DMS153 treated with DMSO at 0.1 percent for 48 hours (cell line): ENCODE data around the gene SH3D19.

Experiments used
- DNase-seq: peaks from one replicate; lab custom pipeline; 2025; ENCODE audit not compliant: unreplicated experiment; lab: John Stamatoyannopoulos, UW

Gene SH3D19, protein sequence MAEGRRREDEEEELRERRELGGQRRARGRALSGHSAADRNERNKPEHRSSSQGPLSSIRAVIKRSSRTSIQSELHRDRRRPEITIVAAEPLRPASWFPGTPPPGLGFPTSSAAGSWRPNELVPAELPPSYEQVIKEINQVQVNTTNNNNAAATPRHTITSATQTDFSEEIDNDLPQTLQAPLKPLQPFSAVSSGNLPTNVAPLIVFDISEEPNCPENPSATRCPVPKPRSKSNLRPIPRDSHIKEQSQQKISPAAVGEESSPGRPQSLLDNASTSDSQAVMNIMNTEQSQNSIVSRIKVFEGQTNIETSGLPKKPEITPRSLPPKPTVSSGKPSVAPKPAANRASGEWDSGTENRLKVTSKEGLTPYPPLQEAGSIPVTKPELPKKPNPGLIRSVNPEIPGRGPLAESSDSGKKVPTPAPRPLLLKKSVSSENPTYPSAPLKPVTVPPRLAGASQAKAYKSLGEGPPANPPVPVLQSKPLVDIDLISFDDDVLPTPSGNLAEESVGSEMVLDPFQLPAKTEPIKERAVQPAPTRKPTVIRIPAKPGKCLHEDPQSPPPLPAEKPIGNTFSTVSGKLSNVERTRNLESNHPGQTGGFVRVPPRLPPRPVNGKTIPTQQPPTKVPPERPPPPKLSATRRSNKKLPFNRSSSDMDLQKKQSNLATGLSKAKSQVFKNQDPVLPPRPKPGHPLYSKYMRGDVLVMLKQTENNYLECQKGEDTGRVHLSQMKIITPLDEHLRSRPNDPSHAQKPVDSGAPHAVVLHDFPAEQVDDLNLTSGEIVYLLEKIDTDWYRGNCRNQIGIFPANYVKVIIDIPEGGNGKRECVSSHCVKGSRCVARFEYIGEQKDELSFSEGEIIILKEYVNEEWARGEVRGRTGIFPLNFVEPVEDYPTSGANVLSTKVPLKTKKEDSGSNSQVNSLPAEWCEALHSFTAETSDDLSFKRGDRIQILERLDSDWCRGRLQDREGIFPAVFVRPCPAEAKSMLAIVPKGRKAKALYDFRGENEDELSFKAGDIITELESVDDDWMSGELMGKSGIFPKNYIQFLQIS

DNA sequence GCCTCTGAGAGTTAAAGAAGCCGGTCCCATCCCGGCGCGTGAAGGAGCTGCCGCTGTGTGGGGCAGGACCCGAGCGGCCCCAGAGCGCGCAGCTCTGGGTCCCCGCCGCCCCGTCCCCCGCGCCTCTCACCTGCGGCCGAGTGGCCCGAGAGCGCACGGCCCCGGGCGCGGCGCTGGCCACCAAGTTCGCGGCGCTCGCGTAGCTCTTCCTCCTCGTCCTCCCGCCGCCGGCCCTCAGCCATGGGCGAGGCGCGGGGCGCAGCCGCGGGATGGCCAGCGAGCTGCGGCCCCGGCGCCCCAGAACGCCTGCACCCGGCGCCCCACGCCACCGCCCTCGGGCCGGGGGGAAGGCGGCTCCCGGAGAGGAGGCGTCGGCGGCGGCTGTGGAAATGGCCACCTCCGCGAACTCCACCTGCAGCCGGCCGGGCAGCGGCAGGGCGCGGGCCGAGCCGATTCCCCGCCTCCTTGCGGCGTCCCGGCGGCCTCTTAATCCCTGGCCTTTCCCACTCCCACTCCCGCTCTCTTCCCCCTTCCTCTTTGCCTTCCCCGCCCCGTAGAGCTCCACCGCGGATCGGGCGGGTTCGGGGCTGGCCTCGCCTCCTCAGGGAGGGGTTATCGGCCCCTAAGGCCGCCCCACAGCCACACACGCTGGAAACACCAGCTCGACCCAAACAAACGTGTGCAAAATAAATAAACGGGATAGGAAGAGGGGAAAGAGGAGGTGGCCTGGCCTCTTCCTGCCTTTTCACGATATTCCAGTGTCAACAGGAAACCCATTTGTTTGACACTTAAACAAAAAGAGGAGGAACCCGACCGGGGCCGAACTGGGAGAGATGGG is at the start of gene SH3D19:
Gene SH3D19, minus strand, starts transcription at position 495 of the 838 bp plus-strand sequence. Its CDS starts 253 bp downstream, at position 242.
- DNase-seq, result peak; percentile 48

DNA sequence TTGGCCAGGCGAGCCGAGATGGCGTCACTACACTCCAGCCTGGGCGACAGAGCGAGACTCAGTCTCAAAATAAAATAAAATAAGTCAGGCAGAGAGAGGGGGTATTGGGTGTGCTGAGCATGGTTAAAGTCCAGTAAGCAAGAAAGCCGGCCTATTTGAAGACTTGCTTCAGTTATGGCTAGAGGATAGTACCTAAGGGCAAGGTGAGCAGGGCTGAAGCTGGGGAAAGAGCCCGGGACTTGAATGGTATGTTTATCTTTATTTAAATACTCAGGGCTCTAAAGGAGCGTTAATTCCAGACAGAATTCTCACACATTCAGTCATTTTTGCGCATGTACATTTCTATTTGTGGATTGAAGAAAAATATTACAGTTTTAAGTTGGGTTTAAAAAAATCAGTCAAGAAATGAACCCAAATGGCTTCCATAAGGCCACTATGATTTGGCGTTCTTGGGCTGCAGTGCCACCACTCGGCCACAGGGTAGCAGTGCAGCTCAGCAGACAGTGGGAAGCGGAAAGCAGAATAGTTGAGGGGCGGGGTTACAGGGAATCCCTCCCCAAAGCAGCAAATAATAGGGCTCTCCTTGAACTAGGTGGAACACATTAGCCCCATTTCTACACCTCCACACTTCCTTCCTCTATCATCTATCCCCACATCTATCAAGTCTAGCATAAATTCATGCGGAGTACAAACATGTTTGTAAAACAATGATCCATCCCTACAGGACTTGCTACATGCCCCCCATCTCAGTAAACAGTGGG is 37.2 kb upstream of the SH3D19 start:
- DNase-seq, result peak; percentile 69

DNA sequence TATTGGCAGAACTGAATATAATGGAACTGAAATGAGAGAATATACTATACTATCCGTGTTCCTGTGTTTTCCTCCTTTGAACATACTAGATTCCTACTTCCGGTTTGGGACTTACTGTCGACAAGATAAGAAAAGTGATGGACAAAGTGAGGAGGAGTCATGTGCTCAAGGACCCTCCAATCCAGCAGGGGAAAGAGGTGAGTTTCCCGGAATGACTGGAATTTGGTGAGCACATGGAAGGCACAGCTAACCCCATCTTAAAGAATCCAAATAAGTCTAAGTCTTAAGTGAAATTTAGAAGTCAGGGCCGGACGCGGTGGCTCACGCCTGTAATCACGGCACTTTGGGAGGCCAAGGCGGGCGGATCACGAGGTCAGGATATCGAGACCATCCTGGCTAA is 36.6 kb upstream of the SH3D19 start:
- DNase-seq, result no peak

DNA sequence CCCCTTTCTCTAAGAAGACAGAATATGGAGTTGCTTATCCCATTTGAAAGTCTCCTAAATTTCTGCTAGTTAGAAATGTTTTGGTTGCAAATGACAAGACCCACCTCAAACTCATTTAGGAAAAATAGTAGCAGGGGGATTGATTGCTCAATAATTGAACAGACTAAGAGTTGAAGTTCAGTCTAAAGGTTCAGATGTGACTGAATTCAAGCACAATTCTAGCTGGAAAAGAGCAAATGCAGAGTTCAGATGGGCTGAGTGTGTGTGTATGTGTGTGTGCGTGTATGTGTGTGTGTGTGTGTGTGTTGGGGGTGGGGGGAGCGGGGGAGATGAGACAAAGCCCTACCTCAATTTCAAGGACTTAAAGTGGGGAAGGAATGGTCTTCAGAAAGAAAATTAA is 35.7 kb upstream of the SH3D19 start:
- DNase-seq, result no peak

DNA sequence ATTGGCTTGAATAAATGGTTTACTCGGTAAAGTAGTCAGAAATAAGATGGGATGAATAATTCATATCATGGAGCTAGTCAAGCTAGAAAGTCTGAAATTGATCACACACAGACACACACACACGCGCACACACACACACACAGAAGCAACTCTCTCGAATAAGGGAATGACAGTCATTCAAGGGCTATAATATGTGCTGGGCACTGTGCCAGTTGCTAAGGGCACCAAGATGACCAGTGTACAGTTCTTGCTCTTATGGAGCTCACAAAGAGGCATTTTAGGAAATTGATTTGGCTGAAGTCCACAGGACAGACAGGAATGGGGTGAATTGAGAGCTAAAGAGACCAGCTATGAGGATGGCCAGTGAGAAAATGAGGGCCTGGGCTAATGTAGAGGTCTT is 34.2 kb upstream of the SH3D19 start:
- no peak for DNase-seq

DNA sequence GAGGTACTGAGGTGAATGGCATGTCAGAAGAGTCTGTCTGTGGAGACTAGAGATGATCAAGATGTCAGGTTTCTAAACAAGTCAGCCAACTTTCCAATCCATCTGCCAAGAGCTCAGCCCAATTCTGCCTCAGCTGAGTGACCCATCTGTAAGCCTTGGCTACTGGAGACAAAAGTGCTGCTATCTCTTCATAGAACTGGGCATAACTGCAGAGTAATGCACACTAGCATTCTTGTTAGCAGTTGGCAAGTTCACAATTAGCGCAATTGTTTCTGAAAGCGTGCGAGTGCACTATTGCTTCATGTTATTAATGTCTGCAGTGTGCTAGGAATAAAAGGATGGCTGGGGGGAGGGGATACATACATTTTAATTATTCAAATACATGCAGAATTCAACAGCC is 32.9 kb upstream of the SH3D19 start:
- DNase-seq, result no peak

DNA sequence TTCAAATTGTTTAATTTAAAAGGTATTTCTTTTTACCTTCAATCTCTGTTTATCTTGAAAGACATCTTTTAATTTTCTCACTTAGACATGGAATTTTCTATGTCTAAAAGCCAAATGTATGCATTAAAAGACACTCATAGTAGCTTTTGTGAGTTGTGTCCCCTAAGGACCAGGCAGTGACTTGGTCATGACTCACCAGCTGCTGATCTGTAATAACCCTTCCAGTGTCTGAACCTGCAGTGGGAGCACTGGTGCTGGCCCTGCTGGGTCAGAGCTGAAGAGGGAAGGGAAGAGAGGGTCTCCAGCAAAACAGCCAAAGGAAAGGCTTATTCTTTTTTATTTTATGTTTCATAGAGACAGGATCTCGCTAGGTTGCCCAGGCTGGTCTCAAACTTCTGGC is 31.1 kb upstream of the SH3D19 start:
- DNase-seq, result no peak

DNA sequence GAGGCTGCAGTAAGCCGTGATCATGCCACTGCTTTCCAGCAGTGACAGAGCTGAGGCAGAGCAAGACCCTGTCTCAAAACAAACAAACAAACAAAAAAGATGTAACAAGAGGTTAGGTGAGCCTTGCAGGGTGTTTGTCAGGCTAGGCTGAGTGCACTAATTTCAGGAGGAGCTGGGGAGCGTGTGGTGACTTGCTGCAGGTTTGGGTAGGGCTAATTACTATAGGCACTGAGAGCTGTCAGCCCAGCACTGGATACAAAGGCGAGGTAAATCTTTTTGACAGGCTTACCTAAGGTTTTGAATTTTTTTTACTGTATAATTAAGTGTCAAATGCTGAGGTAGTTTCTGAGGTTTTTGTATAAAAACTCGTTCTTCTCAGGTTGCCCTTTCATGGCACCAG is 29.8 kb upstream of the SH3D19 start:
- no peak for DNase-seq

DNA sequence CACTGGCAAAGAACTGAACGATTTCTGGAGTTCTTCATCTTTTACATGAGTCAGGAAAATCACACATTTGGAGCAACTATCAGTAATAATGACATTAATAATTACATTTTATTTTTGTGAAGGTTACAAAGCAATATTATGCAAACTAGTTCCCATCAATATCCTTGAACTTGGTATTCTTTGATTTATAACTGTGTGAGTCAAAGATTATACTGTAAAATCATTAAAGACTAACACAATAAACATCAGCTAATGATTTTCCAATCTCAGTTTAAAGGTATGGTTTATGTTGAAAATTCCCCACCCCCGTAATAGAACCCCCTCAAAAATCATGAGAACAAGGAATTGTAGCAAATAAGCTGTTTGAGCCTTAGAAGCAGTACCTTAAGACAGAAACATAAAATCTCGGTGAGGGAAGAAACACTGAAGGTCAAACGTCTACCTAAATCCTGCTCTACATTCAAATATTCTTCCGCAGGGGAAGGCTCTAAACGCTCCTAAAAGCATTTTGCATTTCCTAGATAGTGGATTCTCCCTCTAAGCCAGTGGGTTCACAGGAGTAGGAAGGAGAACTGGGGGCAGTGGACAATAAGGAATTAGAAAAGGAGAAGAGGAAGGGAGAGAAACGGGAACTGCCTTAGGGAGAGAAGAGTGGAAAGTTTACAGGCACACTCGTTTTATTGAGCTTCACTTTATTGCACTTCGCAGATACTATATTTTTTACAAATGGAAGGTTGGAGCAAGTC is 22.3 kb upstream of the SH3D19 start:
- DNase-seq, result no peak

DNA sequence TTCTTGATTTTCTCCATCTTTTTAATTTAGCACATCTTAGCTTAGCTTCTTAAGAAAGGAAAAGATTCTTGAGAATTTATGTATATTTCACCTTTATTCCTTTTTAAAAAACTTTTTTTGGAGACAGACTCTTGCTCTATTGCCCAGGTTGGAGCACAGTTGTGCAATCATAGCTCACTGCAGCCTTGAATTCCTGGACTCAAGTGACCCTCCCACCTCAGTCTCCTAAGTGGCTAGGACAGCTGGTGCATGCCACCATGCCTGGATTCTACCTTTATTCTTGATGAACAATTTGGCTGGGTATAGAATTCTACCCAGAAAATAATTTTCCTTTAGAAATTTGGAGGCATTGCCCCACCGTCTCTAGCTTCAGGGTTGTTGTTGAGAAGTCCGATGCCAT is 19.5 kb upstream of the SH3D19 start:
- DNase-seq, result no peak

DNA sequence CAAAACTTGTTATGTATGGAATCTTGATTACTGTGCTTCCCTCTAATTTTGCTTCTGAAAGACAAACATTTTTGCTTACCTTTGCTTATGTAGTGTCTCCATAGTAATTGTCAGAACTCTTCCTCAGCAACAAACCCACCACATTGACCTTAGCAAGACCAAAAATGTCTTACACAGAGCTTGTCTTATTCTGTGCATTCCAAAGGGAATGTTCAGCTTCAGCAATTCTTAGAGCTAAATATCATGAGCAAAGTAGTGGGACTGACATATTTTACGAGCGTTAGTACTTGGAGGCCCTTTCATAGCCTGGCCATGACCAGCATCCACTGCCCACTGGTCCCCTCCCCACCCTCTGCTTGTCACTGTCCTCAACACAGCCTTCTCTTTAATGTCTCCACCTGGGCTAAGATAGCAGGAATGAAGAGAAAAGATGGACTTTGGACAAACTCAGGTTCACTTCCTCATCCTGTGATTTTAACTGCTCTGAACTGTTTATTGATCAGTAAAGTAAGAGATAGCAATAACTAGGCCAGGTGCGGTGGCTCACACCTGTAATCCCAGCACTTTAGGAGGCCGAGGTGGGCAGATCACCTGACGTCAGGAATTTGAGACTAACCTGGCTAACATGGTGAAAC is 15.5 kb upstream of the SH3D19 start:
- no peak for DNase-seq

DNA sequence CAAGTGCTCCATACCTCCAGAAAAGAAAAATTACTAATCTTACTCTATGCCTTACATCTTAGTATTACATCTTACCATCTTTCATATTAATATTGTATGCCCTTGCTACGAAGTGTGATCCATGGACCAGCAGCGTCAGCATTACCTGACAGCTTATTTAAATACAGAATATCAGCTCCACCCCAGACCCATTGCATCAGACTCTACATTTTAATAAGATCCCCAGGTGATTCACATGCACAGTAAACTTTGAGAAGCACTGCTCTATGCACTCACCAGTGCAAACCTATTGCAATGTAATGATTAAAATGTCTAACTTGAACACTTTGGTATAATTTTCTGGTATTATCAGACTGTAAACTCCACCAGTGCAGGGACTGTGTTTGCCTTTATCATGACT is 14.1 kb upstream of the SH3D19 start:
- DNase-seq, result no peak

DNA sequence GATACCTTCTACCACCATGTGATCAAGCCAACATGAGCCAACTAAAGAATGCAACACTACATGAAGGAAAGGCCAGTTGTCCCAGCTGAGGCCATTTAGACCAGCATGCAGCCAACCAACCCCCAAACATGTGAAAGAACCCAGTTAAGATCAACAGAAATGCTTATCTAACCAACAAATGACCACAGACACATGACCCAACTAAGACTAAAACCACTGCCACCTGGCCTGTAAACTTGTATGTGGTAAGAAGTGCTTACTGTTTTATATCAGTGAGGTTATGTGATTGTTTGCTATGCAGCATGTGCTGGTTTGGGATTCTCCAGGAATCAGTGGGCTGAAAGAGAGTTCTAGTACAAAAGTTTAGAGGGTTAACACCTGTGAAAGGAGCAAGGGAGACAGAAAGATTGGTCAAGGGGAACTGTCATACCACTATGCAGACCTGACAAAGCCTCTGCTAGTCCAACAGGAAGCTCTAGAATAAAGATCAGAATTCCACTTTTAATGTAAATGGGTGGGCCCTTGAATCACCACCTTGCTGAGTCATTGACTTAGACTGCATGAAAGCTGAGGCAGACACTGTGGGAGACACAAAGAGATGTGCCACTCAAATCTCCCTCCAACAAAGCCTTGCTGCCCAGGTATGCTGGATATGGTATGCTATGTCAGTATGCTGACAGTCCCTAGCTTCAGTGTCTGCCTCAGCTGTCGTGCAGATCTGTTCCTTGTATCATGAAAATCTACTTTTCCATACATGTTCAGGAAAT is 6.1 kb upstream of the SH3D19 start:
- no peak for DNase-seq

DNA sequence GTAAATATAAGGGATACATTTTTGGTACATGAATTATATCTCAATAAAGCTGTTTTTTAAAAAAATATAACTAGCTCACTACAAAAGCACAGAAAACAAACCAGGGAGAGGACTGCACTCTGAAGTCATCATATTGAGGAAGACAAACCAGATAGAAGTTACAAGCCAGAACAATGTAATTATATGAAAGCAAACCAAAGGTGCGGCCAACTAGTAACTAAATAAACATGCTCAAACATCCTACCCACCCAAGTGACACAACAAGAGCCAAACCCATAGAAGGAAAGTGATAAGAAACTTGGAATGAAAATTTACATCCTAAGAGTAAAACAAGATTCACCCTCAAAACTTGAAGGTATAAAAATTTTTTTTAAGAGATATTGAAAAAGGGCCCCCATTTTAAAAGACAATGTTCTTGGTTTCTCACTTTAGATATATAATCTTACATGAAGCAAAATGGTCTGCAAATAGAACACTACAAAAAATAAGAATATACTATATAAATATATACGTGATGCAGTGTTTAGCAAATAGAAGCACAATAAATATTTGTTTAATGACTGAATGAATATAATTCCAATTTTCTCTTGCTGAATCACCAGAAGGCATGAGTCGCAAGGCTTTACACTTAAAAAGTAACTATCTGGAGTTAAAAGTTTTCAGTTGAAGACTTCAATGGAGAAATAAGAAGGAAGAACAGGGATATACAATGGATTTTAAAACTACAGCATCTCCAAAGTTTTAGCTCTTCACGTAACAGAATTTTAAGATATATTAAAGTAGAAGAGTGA is 4.0 kb upstream of the SH3D19 start:
- no peak for DNase-seq

DNA sequence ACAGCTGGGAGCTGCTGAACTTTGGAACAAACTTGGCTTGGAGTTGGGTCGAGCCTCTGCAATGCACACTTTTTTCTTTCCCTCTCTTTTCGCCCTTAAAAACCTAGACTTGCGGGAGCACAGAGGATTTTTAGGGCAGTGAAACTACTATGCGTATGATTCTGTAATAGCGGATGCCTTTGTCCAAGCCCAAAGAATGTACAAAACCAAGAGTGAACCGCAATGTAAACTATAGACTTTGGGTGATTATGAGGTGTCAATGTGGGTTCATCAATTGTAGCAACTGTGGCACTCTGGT is 493 bp upstream of the SH3D19 start:
- no peak for DNase-seq

DNA sequence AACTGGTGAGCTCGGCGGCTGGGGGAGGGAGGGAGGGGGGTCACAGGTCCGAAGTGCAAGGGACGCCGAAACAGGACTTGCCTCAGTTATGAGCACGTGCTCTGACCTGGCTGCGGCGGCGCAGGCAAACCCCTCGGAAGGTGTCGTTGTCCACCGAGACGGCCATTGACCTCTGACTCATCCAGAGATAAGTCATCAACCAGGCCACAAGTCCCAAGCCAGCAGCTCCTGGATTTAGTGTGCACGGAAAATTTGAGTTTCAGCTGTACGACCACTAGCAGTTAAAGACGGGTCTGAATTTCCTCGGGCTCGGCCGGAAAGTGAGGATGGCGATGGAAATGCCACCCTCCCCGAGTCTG is 674 bp downstream of the SH3D19 start:
- no peak for DNase-seq

DNA sequence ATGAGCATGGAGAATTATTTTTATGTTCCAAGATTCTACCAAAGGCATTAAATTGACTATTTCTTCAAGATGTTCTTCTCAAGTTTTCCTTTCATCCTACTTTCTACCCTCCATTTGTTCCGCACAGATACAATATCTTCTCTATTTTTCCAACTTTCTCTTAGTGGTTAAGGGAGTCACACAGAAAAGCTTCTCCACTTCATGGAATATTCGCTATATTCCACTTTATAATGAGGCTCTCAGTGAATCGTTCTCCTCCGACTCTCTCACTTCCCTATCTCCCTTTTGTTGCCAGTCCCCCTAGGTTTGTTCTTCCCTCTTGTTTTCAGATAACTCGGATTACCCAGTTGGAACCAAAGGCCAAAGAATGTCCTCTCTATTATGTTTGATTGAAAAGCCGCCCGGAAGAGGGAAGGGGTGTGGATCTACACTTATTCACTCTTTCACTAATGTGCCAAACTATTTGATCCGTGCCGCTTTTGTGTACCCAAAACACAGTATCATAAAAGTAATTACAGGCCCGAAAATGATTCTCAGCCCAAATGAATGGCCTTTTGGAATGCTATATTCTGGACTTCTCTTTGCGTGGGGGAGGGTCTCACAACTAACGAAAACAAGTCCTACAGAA is 1.2 kb downstream of the SH3D19 start:
- no peak for DNase-seq
